ENCODE measurements around the gene UCMA.

GRCh38 chr10:13223241-13223640 lies 10.9 kb downstream of the UCMA start:
- no peak for TF ChIP-seq CEBPB (IDR thresholded peaks at IDR 0.05)
- no peak for TF ChIP-seq TCF12 (IDR thresholded peaks at IDR 0.05; ENCODE audit: low read depth)
- no peak for TF ChIP-seq EP300 (IDR thresholded peaks at IDR 0.05; ENCODE audit: borderline replicate concordance)
- TF ChIP-seq RAD21 (IDR thresholded peaks at IDR 0.05; ENCODE audit: low read depth) = no peak
